Measurements from ENCODE around the gene RELL1.

Gene RELL1

GRCh38 chr4:37620176-37620575, 66.0 kb downstream of the RELL1 start:
- peaks cover 38% of the 10 kb centered on the region for H3K4me1 Mint-ChIP-seq
- no peaks in the 10 kb centered on the region for H3K27me3 Mint-ChIP-seq (ENCODE audit: low read depth)
- peaks cover 5% of the 10 kb centered on the region for H3K36me3 Mint-ChIP-seq (ENCODE audit: low read depth)
- no peak for TF ChIP-seq CTCF (IDR thresholded peaks at IDR 0.05; ENCODE audit: unreplicated experiment in 3 of 3)
- H3K9me3 Mint-ChIP-seq, result no peaks in the 10 kb centered on the region
- no peak overlapping the region for H3K27ac Mint-ChIP-seq
- H3K4me3 Mint-ChIP-seq, result no peak overlapping the region

GRCh38 chr4:37615720-37616063, 70.5 kb downstream of the RELL1 start:
- peak overlapping the region; percentile 65 to 78 (median 69) for H3K27ac Mint-ChIP-seq

GRCh38 chr4:37615059-37615719, 71.0 kb downstream of the RELL1 start:
- Mint-ChIP-seq H3K4me3 (no peak overlapping the region), H3K27me3 (ENCODE audit: low read depth) (no peaks in the 10 kb centered on the region), H3K9me3 (no peaks in the 10 kb centered on the region), H3K36me3 (ENCODE audit: low read depth) (peaks cover 19% of the 10 kb centered on the region), H3K4me1 (peaks cover 10% of the 10 kb centered on the region), H3K27ac (peak overlapping the region; percentile 65 to 78 (median 69))
- no peak for TF ChIP-seq CTCF (IDR thresholded peaks at IDR 0.05; ENCODE audit: unreplicated experiment in 3 of 3)

More at GRCh38 chr4:37615720-37616063, 70.5 kb downstream of the RELL1 start:
- peaks cover 15% of the 10 kb centered on the region for H3K36me3 Mint-ChIP-seq (ENCODE audit: low read depth)
- H3K4me3 Mint-ChIP-seq, result no peak overlapping the region
- H3K4me1 Mint-ChIP-seq, result peaks cover 11% of the 10 kb centered on the region
- no peak for TF ChIP-seq CTCF (IDR thresholded peaks at IDR 0.05; ENCODE audit: unreplicated experiment in 3 of 3)
- H3K27me3 Mint-ChIP-seq (ENCODE audit: low read depth), result no peaks in the 10 kb centered on the region
- H3K9me3 Mint-ChIP-seq, result no peaks in the 10 kb centered on the region

GRCh38 chr4:37612811-37613210, 73.4 kb downstream of the RELL1 start:
- no peak overlapping the region for H3K27ac Mint-ChIP-seq

GRCh38 chr4:37609626-37610025, 76.5 kb downstream of the RELL1 start:
- no peak for TF ChIP-seq CTCF (IDR thresholded peaks at IDR 0.05; ENCODE audit: unreplicated experiment in 3 of 3)
- peaks cover 4% of the 10 kb centered on the region for H3K4me1 Mint-ChIP-seq
- peaks cover 13% of the 10 kb centered on the region for H3K9me3 Mint-ChIP-seq
- no peaks in the 10 kb centered on the region for H3K27me3 Mint-ChIP-seq (ENCODE audit: low read depth)
- no peak overlapping the region for H3K27ac Mint-ChIP-seq
- no peak overlapping the region for H3K4me3 Mint-ChIP-seq
- H3K36me3 Mint-ChIP-seq (ENCODE audit: low read depth), result peaks cover 50% of the 10 kb centered on the region

More at GRCh38 chr4:37612811-37613210, 73.4 kb downstream of the RELL1 start:
- TF ChIP-seq CTCF (IDR thresholded peaks at IDR 0.05; ENCODE audit: unreplicated experiment in 3 of 3), result no peak
- H3K4me1 Mint-ChIP-seq, result peaks cover 10% of the 10 kb centered on the region
- no peak overlapping the region for H3K4me3 Mint-ChIP-seq
- no peaks in the 10 kb centered on the region for H3K27me3 Mint-ChIP-seq (ENCODE audit: low read depth)
- peaks cover 39% of the 10 kb centered on the region for H3K36me3 Mint-ChIP-seq (ENCODE audit: low read depth)
- H3K9me3 Mint-ChIP-seq, result peaks cover 13% of the 10 kb centered on the region

GRCh38 chr4:37607018-37607417, 79.2 kb downstream of the RELL1 start:
- peaks cover 17% of the 10 kb centered on the region for H3K4me1 Mint-ChIP-seq
- H3K36me3 Mint-ChIP-seq (ENCODE audit: low read depth), result peaks cover 40% of the 10 kb centered on the region
- H3K27me3 Mint-ChIP-seq (ENCODE audit: low read depth), result no peaks in the 10 kb centered on the region
- TF ChIP-seq CTCF (IDR thresholded peaks at IDR 0.05; ENCODE audit: unreplicated experiment in 3 of 3), result no peak
- no peak overlapping the region for H3K4me3 Mint-ChIP-seq
- peaks cover 13% of the 10 kb centered on the region for H3K9me3 Mint-ChIP-seq
- H3K27ac Mint-ChIP-seq, result no peak overlapping the region

Measured in nephron (organoid).